Mucosa of stomach (tissue), 1 donor: ENCODE results near the gene CEP112.

ENCODE experiments used
- H3K27me3 ChIP-seq: one replicate; pipeline ENCODE4 v1.7.0; 2013; ENCODE audit warnings: mild to moderate bottlenecking, low read length; ENCODE audit not compliant: control insufficient read depth, insufficient read depth
- H3K36me3 ChIP-seq: one replicate; pipeline ENCODE4 v1.7.0; 2013; ENCODE audit warnings: low read length; ENCODE audit not compliant: control insufficient read depth, insufficient read depth
- H3K4me1 ChIP-seq: one replicate; pipeline ENCODE4 v1.7.0; 2013; ENCODE audit warnings: mild to moderate bottlenecking, low read length; ENCODE audit not compliant: control insufficient read depth, insufficient read depth
- H3K4me3 ChIP-seq: one replicate; pipeline ENCODE4 v1.7.0; 2013; ENCODE audit warnings: low read length
- H3K9ac ChIP-seq: one replicate; pipeline ENCODE4 v1.7.0; 2013; ENCODE audit warnings: mild to moderate bottlenecking, low read length, moderate library complexity
- H3K9me3 ChIP-seq: one replicate; pipeline ENCODE4 v1.7.0; 2013; ENCODE audit warnings: mild to moderate bottlenecking, low read length, moderate library complexity; ENCODE audit not compliant: control insufficient read depth
- donor health status: Pancreatic carcinoma.

CEP112 gene

GRCh38 chr17:65994114-65994513 is 197.8 kb downstream of the CEP112 start:
- Histone ChIP-seq H3K4me1 (no peaks in the 10 kb centered on the region), H3K27me3 (no peaks in the 10 kb centered on the region), H3K4me3 (no peak overlapping the region), H3K36me3 (no peaks in the 10 kb centered on the region), H3K9me3 (no peaks in the 10 kb centered on the region), H3K9ac (no peak overlapping the region)

GRCh38 chr17:65990593-65990992 is 201.3 kb downstream of the CEP112 start:
- H3K36me3 ChIP-seq, result no peaks in the 10 kb centered on the region
- no peaks in the 10 kb centered on the region for H3K27me3 ChIP-seq
- H3K9ac ChIP-seq, result no peak overlapping the region
- peaks cover 6% of the 10 kb centered on the region for H3K4me1 ChIP-seq
- H3K4me3 ChIP-seq, result no peak overlapping the region
- no peaks in the 10 kb centered on the region for H3K9me3 ChIP-seq

GRCh38 chr17:65988451-65988850 is 203.5 kb downstream of the CEP112 start:
- Histone ChIP-seq H3K27me3 (no peaks in the 10 kb centered on the region), H3K4me3 (no peak overlapping the region), H3K36me3 (no peaks in the 10 kb centered on the region), H3K4me1 (peaks cover 6% of the 10 kb centered on the region), H3K9ac (no peak overlapping the region), H3K9me3 (no peaks in the 10 kb centered on the region)

GRCh38 chr17:65987988-65988387 is 203.9 kb downstream of the CEP112 start:
- H3K9me3 ChIP-seq, result no peaks in the 10 kb centered on the region
- peaks cover 6% of the 10 kb centered on the region for H3K4me1 ChIP-seq
- H3K4me3 ChIP-seq, result no peak overlapping the region
- H3K9ac ChIP-seq, result no peak overlapping the region
- H3K27me3 ChIP-seq, result no peaks in the 10 kb centered on the region
- H3K36me3 ChIP-seq, result no peaks in the 10 kb centered on the region

- Histone ChIP-seq H3K27me3 (no peaks in the 10 kb centered on the region), H3K4me1 (peaks cover 6% of the 10 kb centered on the region), H3K4me3 (no peak overlapping the region), H3K36me3 (no peaks in the 10 kb centered on the region), H3K9me3 (no peaks in the 10 kb centered on the region), H3K9ac (no peak overlapping the region)
Measured at GRCh38 chr17:65985571-65985970, 206.4 kb downstream of the CEP112 start.

GRCh38 chr17:65984299-65984698 is 207.6 kb downstream of the CEP112 start:
- H3K9ac ChIP-seq, result no peak overlapping the region
- no peaks in the 10 kb centered on the region for H3K27me3 ChIP-seq
- H3K36me3 ChIP-seq, result no peaks in the 10 kb centered on the region

GRCh38 chr17:65978871-65979270 is 213.1 kb downstream of the CEP112 start:
- H3K9ac ChIP-seq, result no peak overlapping the region

More at GRCh38 chr17:65984299-65984698, 207.6 kb downstream of the CEP112 start:
- peaks cover 6% of the 10 kb centered on the region for H3K4me1 ChIP-seq
- no peaks in the 10 kb centered on the region for H3K9me3 ChIP-seq
- H3K4me3 ChIP-seq, result no peak overlapping the region

GRCh38 chr17:65977041-65977440 is 214.9 kb downstream of the CEP112 start:
- Histone ChIP-seq H3K9me3 (no peaks in the 10 kb centered on the region), H3K27me3 (no peaks in the 10 kb centered on the region), H3K36me3 (no peaks in the 10 kb centered on the region), H3K4me1 (no peaks in the 10 kb centered on the region), H3K4me3 (no peak overlapping the region), H3K9ac (no peak overlapping the region)

More at GRCh38 chr17:65978871-65979270, 213.1 kb downstream of the CEP112 start:
- H3K4me3 ChIP-seq, result no peak overlapping the region
- H3K36me3 ChIP-seq, result no peaks in the 10 kb centered on the region
- no peaks in the 10 kb centered on the region for H3K27me3 ChIP-seq
- H3K4me1 ChIP-seq, result no peaks in the 10 kb centered on the region
- H3K9me3 ChIP-seq, result no peaks in the 10 kb centered on the region

GRCh38 chr17:65975878-65976277 is 216.1 kb downstream of the CEP112 start:
- Histone ChIP-seq H3K27me3 (no peaks in the 10 kb centered on the region), H3K9ac (no peak overlapping the region), H3K4me1 (no peaks in the 10 kb centered on the region), H3K36me3 (no peaks in the 10 kb centered on the region), H3K4me3 (no peak overlapping the region), H3K9me3 (no peaks in the 10 kb centered on the region)

GRCh38 chr17:65973237-65973636 is 218.7 kb downstream of the CEP112 start:
- Histone ChIP-seq H3K9me3 (no peaks in the 10 kb centered on the region), H3K4me1 (no peaks in the 10 kb centered on the region), H3K27me3 (no peaks in the 10 kb centered on the region), H3K9ac (no peak overlapping the region), H3K4me3 (no peak overlapping the region), H3K36me3 (no peaks in the 10 kb centered on the region)

GRCh38 chr17:65967372-65967771 is 224.6 kb downstream of the CEP112 start:
- H3K4me3 ChIP-seq, result no peak overlapping the region
- no peaks in the 10 kb centered on the region for H3K27me3 ChIP-seq
- no peaks in the 10 kb centered on the region for H3K9me3 ChIP-seq
- H3K9ac ChIP-seq, result no peak overlapping the region
- no peaks in the 10 kb centered on the region for H3K4me1 ChIP-seq
- H3K36me3 ChIP-seq, result no peaks in the 10 kb centered on the region

GRCh38 chr17:65966072-65966695 is 225.7 kb downstream of the CEP112 start:
- Histone ChIP-seq H3K4me3 (no peak overlapping the region), H3K36me3 (no peaks in the 10 kb centered on the region), H3K9me3 (no peaks in the 10 kb centered on the region), H3K9ac (no peak overlapping the region), H3K27me3 (no peaks in the 10 kb centered on the region), H3K4me1 (no peaks in the 10 kb centered on the region)

- H3K9me3 ChIP-seq, result no peaks in the 10 kb centered on the region
- H3K36me3 ChIP-seq, result no peaks in the 10 kb centered on the region
- H3K4me1 ChIP-seq, result no peaks in the 10 kb centered on the region
- no peaks in the 10 kb centered on the region for H3K27me3 ChIP-seq
- H3K9ac ChIP-seq, result no peak overlapping the region
- H3K4me3 ChIP-seq, result no peak overlapping the region
Measured at GRCh38 chr17:65963179-65963578, 228.8 kb downstream of the CEP112 start.
